DMS53 (cell line): ENCODE measurements around the gene IL20.

Source experiments
- DNase-seq: peaks from one replicate; lab custom pipeline; 2025; lab: John Stamatoyannopoulos, UW

IL20 gene

DNA sequence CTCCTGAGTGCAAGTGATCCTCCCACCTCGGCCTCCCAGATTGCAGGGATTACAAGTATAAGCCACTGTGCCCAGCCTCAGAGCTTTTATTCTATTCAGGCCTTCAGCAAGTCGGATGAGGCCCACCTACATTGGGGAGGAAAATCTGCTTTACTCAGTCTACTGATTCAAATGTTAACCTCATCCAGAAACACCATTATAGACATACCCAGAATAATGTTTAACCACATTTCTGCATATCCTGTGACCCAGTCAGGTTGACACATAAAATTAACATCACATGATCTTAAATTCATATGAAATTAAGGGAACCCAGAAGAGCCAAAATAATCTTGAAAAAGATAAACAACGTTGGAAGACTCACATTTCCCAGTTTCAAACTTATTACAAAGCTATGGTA, 14.9 kb downstream of the IL20 start:
- DNase-seq = no peak

DNA sequence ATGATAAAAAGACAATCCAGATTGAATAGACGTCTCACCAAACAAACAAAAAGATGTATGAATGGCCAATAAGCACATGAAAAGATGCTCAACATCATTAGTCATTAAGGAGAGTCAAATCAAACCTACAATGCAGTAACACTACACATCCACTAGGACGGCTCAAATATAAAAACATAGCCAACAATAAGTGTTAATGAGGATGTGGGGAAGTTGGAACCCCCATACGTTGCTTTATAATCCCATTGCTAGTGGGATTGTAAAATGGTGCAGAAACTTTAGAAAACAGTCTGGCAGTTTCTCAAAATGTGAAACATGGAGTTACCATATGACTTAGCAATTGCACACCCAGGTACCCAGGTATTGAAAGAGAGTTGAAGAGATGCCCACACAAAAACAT, 17.1 kb downstream of the IL20 start:
- DNase-seq = no peak

DNA sequence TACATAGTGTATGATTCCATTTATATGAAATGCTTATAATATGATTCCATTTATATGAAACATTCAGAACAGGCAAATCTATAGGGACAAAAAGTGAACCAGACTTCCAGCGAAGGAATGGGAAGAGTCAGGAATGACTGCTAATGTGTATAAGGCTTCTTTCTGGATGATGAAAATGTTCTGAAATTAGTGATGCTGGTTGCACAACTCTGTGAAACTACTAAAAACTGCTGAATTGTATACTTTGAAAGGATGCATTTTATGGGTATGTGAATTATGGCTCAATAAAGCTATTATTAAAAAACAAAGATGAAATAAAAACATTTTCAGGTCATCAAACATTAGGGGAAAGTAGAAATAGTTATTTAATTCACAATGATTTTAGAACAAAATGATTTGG, 17.7 kb downstream of the IL20 start:
- no peak for DNase-seq

DNA sequence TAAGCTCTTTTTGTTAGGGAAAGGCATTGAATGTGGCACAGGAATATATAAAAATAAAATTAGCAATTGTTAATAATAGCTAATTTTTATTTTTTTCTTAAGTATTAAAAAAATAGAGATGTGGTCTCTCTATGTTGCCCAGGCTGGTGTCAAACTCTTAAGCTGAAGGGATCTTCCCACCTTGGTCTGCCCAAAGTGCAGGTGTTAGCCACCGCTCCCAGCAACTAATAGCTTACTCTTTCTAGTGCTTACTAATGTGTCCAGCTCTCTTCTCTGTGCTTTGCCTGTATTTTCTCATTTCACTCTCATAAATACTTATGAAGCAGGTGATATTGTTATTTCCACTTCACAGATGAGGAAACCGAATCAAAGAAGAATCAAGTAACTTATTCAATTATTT, 18.5 kb downstream of the IL20 start:
- no peak for DNase-seq

DNA sequence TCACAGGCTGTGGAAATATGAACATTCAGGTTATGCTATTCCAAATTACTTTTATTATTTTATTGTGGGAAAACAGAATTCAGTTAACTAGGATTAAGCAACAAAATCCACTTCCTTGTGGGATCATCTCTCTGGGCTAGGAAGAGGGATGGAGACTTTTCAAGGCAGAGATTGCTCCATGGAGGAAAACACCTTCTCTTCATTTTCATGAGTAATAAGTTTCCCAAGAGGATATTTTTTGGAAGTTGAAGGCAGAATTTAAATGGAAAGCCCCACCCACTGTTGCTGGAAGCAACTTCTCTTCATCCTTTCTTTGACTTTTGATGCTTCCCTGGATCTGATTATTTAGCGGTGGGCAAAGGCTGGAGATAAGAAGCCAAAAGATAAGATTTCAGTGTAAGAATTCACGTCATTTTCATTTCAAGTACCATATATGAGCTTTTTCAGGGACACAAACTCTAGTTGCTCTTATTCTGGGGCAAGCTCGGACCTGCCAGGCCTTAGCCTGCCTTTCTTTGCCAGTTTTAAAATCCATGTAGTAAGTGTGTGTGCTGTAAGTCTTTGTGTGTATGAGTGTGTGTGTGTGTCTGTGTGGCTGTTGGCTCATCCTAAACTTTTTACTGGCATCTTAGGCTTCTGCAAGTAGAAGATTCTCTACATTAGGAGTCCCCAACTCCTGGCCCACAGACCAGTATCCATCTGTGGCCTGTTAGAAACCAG, 20.1 kb downstream of the IL20 start:
- DNase-seq = no peak

DNA sequence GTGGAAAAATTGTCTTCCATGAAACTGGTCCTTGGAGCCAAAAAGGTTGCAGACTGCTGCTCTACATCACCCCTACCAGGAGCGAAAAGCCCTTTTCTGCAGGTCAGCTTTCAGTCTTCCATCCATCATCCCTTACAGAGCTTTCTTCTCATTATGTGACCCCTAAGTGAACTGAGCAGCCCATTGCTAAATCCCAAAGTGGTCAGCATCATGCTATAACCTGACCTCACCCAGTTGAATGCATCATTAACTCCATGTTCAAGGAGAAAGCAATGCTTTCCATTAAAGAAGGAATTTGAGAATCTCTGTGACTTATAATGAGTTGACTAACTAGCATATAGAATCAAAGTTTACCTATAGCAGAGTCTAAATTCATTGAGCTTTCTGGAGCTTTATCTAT, 21.4 kb downstream of the IL20 start:
- DNase-seq = no peak

DNA sequence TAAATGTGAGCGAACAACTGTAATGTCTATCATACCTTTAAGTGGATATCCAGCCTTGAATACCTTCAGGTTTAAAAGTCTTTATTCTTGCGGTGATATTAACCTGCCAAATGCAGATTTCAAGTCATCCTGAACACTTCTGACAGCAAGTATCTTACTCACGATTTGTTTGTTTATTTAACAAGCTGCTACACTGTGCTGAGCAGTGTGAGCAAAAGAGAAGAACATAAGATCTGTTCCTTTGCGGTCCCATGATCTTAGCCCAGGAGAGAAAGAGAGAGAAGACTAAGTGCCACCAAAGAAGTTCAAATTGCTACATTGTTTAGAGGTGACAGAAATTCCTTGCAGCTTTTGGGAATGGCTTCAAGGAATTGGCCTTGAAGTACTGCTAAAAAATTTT, 22.3 kb downstream of the IL20 start:
- peak; percentile 63 for DNase-seq

DNA sequence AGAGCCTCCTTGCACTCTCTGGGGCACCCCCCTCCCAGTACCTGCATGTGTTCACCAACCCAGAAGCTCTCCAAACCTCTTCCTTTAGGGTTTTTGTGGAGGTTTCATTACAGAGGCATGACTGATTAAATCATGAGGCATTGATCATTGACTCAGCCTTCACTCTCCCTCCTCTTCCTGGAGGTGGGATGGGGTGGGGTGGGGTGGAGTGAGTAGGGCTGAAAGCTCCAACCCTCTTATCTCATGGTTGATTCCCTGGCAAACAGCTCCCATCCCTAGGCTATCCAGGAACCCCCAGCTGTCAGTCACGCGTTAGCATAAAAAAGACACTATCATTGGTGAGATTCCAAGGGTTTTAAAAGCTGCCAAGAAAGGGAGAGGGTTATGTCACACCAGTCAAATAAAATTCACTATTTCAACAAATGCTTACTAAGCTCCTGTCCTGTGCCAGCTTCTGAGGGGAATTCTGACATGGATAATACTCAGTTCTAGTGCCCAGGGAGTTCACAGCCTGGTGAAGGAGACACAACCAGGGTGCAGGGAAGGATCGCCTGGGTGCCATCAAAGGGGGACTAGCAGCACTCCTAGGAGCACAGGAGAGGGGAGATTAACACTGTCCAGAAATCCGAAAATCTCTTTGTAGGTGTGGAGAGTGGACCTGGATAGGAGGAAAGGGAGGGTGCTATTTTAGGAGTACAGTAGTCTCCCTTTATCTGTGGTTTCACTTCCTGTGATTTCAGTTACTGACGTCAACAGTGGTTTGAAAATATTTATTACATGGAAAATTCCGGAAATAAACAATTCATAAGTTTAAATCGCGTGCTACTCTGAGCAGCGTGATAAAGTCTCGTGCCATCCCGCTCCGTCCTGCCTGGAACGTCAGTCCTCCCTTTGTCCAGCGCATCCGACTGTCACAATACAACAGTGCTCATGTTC, 25.0 kb downstream of the IL20 start:
- no peak for DNase-seq

DNA sequence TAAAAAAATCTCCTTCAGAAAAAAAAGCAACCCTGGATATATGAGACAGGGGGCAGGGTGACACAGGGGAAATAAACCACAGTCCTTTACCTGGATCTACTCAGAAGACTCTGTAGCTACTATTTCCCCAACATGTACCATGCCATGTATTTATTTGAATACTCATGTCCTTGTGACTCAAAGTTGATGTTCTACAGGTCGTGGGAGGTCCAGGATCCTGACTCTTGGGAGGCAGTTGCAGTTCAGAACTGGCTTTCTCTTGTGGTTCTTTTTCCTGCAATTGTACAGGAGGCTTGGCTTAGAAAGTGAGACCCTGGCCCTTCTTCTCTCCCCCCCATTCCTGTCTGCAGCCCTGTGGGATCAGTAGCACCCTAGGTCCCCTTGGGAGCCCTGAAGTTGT, 26.0 kb downstream of the IL20 start:
- no peak for DNase-seq

DNA sequence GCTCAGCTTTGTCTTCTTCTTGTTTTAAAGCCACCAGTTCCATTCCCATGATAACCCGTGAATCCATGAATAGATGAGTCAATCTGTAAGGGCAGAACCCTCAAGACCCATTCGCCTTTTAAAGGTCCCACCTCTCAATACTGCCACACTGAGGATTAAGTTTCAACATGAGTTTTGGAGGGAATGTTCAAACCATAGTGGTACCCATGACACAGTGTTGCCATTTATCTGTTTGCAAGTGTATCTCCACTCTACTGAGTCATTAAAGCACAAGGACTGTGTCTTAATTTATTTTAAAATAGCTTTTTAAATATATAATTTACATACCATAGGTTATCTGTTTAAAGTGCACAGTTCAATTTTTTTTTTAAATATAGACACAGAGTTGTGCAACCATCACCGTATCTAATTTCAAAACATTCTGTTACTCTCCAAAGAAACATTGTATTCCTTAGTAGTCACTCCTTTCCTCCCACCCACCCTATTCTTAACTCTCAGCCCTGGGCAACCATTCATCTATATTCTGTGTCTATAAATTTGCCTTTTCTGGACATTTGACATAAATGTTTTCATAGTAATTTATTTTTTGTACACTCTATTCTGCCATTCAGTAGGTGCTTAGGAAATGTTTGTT, 27.0 kb downstream of the IL20 start:
- DNase-seq = no peak

DNA sequence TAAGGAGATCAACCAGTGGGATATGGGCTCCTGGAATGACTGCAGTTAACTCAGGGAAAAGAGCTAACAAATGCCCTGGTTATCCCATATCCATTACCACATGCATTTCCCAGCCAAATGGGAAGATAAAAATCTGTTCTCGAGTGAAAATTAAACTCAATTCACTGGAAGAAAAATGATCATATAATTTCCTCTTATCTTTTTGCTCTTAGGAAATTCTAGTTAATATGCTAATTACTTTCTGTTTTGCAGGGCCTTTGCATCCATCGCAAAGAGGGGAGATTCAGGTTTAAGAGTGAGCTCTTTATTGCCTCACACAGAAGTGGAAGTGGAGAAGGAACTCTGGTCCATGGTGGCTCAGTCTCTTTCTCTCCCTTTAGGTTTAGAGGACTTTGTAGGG, 28.0 kb downstream of the IL20 start:
- DNase-seq = no peak

DNA sequence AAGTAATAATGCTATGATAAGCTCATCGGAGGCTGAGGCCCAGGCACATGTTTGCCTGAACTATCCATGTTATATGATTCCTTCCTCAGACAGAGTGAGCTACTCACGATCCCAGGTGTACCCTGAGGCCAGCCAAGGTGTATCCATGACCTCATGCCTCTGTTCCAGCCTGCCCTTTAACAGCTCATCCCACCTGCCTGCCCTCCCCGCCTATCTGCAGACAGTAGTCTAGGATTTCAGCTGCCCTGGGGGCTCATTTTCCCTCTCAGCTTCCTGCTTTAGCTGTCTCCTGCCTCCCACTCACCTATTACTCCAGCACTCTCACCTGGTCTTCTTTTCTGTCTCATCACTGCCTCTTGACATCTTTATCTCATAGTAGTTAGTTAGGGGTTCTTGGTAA, 29.9 kb downstream of the IL20 start:
- peak; percentile 96 for DNase-seq

DNA sequence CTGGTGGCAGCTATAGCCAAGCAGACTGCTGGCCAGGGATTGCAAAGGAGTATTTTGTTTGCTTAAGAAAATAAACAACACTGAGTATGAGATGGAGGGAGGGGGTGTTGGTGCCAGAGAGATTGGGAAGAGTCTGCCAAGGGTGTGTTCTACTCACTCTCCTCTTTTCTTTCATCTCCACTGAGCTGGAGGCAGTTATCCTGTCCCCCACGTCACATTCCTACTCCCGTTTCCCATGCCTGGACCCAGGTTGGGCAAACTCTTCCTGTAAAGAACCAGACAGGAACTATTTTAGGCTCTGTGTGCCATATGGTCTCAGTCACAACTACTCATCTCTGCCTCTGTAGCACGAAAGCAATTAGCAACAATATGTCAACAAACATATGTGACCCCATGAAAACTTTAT, 30.4 kb downstream of the IL20 start:
- peak; percentile 91 for DNase-seq

DNA sequence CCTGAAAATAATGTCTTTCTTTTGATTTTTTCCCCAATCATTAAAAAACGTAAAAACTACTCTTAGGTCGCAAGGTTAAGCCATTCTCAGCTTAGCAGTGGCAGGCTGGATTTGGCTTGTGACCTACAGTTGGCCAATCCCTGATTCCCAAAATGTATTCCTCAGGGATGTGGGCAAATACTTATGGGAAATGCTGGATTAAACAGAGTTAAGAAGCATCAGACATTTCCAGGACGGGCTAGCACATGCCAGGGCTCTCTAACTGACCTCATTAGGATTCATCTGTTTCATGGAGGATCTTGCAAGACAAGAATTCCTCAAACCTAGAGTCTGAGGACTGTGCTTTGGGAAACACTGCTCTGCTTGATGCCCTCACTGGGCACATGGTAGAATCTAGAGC, 30.8 kb downstream of the IL20 start:
- no peak for DNase-seq

DNA sequence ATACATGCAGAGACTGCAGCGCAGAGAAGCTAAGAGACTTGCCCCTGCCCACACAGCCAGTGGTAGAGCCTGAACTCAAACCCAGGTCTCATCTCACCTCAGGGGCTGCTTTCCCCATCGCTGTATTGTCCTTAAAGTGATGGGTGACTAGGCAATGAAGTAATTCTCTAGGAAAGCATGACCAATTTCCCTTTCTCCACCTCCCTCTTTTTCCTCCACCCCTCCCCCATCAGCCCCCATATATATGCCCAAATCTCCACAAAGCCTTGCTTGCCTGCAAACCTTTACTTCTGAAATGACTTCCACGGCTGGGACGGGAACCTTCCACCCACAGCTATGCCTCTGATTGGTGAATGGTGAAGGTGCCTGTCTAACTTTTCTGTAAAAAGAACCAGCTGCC, 31.8 kb downstream of the IL20 start, which contains the start of gene IL24:
Gene IL24 (plus strand): TSS at position 269 of the 400 bp plus-strand sequence. CDS start 390 bp downstream, outside the sequence.
- no peak for DNase-seq

DNA sequence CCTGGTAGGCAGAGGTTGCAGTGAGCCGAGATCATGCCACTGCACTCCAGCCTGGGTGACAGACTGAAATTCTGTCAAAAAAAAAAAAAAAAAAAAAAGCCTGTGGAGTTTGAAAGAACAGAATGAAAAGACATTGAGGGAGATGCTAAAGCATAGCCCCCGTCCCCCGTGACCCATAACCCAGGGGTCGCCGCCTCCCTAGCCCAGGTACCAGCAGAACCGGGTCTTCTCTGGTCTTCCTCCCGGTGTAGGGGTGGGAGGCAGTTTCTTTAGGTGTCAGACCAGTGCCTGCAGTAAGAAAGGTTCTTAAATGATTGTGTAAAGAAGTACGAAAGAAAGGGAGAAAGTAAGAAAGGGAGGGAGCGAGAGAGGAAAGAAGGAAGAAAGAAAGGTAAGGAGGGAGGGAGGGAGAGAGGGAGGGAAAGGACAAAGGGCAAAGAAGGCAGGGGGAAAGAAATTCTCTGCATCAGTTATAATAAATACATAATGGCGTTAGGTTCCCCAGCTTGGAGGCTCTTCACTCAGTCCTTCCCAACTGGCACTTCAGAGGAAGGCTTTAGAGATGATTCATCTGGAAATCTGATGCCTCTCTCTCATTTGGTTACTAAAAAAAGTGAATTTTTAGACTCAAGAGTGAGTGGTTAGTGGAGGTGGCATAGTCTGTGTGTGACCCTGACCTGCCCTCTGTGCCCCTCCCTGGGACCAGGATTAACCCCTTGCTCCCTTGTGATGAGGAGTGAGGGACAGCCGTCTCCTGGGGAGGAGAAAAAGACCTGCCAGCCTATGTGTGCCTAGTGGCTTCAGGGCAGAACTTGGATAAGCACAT, 32.9 kb downstream of the IL20 start:
- peak; percentile 84 for DNase-seq

DNA sequence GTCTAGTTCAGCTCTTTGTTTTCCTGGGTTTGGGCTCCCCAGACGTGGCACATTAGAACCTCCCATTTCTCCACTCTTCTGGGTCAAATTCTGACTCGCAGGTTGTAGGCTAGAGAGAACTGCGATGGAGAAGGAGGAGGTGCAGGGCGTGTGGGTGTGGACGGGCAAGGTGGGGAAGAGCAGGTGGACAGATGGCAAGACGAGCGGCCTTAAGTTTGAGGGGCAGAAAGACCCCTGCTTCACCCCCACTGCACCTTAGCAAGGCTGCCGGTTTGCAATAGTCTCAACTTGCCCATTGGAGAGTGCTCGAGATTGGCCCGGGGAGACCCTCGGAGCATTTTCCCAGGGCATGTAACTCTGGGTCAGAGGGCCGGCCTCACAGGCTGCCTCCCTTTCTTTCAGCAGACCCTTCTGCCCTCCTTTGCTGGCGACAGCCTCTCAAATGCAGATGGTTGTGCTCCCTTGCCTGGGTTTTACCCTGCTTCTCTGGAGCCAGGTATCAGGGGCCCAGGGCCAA, 33.5 kb downstream of the IL20 start:
- no peak for DNase-seq

DNA sequence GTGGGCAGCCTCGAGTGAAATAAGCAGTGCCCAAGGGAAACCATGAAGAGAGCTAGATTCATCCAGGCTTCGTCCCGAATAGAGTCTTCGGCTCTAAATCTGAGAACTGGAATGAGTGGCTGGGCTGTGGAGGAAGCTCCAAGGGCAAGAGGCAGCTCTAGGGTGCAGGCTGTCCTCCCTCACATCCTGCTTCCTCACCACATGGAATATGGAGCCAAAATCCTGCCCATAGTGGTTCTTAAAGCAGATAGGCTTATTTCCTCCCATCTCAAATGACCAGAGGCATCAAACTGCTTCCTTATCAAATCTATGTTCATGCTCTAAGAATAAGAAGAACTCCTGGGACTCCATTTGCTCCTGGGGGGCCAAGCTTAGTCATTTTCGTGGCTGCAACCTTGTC, 34.3 kb downstream of the IL20 start:
- no peak for DNase-seq

DNA sequence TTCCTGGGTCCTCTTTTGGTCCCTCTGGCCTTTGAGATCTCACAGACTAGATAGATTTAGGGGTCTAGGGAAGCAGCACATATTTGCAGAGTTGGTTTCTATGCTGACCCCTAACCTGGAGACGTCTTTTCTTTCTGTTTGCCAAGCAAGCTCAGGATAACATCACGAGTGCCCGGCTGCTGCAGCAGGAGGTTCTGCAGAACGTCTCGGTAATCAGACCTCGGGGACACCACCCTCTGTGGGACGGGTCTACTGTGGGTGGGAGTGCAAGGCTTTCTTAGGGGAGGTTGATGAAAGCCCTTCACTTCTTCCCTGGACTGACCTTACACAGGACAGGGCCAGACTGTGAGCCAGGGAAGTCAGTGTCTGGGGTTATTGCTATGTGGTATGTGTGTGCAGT, 34.7 kb downstream of the IL20 start:
- DNase-seq = no peak

DNA sequence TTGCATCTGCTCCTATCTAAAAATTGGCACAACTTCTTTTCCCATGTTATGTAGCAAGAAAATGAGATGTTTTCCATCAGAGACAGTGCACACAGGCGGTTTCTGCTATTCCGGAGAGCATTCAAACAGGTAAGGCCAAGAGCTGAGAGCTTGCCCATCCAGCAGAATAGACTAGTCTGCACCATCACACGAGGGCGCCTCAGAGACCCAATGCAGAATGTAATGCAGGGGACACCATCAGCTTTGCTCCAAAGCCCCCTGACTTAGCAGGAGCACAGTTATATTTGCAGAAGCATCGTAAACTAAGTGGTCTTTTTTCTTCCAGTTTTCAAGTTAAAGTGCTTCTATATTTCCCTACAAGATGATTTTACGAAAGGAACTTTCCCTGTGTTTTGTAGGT, 36.5 kb downstream of the IL20 start:
- no peak for DNase-seq

DNA sequence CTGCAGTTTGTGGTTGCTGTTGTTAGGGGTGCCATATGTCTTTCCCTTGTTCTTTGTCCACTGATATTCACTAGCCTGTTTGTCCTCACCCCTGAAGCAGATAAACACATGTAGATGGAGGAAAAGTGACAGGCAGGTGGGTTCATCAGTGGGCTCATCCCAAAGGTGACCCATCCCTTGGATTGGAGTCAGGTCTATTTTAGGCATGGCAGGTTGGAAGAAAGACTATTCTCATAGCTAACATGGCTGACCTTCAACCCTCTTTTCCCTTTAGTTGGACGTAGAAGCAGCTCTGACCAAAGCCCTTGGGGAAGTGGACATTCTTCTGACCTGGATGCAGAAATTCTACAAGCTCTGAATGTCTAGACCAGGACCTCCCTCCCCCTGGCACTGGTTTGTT, 37.3 kb downstream of the IL20 start:
- DNase-seq = no peak

DNA sequence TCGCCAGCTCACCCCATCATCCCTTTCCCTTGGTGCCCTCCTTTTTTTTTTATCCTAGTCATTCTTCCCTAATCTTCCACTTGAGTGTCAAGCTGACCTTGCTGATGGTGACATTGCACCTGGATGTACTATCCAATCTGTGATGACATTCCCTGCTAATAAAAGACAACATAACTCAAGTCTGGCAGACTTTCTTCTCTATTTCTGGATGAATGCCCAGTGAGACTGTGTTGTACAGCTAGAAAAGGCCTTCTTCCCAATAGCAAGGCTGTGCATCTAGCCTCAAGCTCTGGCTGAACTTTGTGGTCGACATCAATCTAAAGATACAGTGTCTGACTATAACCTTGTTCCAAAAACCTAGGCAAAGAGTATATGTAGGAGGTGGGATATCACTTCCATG, 38.3 kb downstream of the IL20 start:
- no peak for DNase-seq
